ENCODE data around the gene PNKP.

GRCh38 chr19:49856574-49857021, 10.8 kb downstream of the PNKP start:
- no peak for TF ChIP-seq CTCF (IDR thresholded peaks at IDR 0.05)
- TF ChIP-seq POLR2A (IDR thresholded peaks at IDR 0.05) = no peak
- TF ChIP-seq POLR2AphosphoS5 (IDR thresholded peaks at IDR 0.05; ENCODE audit: insufficient read depth in 1 of 2, low read depth in 1 of 2) = no peak
